NCI-H526 treated with DMSO at 0.1 percent for 48 hours (cell line): ENCODE results near the gene NFATC1.
"Not testable (repeated sequence)": the region's sequence is repeated elsewhere in the genome, so short reads cannot be mapped to it uniquely, and the experiment has no call there.

Experiments used
- DNase-seq: peaks from one replicate; lab custom pipeline; 2025; lab: John Stamatoyannopoulos, UW

Gene NFATC1

GRCh38 chr18:79489899-79490625 lies 94.3 kb downstream of the NFATC1 start:
- no peak for DNase-seq

GRCh38 chr18:79490626-79491041 lies 94.9 kb downstream of the NFATC1 start:
- no peak for DNase-seq

GRCh38 chr18:79491081-79491551 lies 95.4 kb downstream of the NFATC1 start:
- DNase-seq: no peak

GRCh38 chr18:79493211-79493800 lies 97.6 kb downstream of the NFATC1 start:
- DNase-seq: no peak

- no peak for DNase-seq
These were observed 98.1 kb downstream of the NFATC1 start for GRCh38 chr18:79493801-79494211.

GRCh38 chr18:79494936-79495335 lies 99.2 kb downstream of the NFATC1 start:
- no peak for DNase-seq

GRCh38 chr18:79495591-79496071 lies 99.9 kb downstream of the NFATC1 start:
- DNase-seq: no peak

- DNase-seq: no peak
These were observed 100.7 kb downstream of the NFATC1 start for GRCh38 chr18:79496237-79496977.

- DNase-seq: no peak
These were observed 101.4 kb downstream of the NFATC1 start for GRCh38 chr18:79496978-79497637.

- no peak for DNase-seq
These were observed 101.9 kb downstream of the NFATC1 start for GRCh38 chr18:79497638-79498081.

GRCh38 chr18:79498662-79499061 lies 102.9 kb downstream of the NFATC1 start:
- no peak for DNase-seq

GRCh38 chr18:79501006-79501405 lies 105.3 kb downstream of the NFATC1 start:
- DNase-seq: no peak

- no peak for DNase-seq
These were observed 107.1 kb downstream of the NFATC1 start for GRCh38 chr18:79502782-79503181.

GRCh38 chr18:79503406-79503805 lies 107.7 kb downstream of the NFATC1 start:
- DNase-seq: no peak

GRCh38 chr18:79504034-79504433 lies 108.3 kb downstream of the NFATC1 start:
- no peak for DNase-seq

GRCh38 chr18:79504495-79504894 lies 108.8 kb downstream of the NFATC1 start:
- not testable (repeated sequence) for DNase-seq

GRCh38 chr18:79505465-79505864 lies 109.7 kb downstream of the NFATC1 start:
- DNase-seq: not testable (repeated sequence)

GRCh38 chr18:79506191-79507075 lies 110.7 kb downstream of the NFATC1 start:
- DNase-seq: no peak

- DNase-seq: no peak
These were observed 111.4 kb downstream of the NFATC1 start for GRCh38 chr18:79507076-79507545.

- DNase-seq: no peak
These were observed 112.1 kb downstream of the NFATC1 start for GRCh38 chr18:79507546-79508480.
